GM18505 (cell line): ENCODE results near the gene DNTT.

Source experiments
- ATAC-seq: cut with Tn5 transposase; IDR thresholded peaks from one replicate; pipeline ENCODE4 v1.9.1; 2021; ENCODE audit not compliant: unreplicated experiment
- POLR2A ChIP-seq: IDR thresholded peaks from 4 replicates; pipeline ENCODE4 v1.6.1; 2011; ENCODE audit warnings: borderline replicate concordance; ENCODE audit not compliant: insufficient read depth, insufficient read length; ENCODE audit errors: extremely low read depth

Gene DNTT

GRCh38 chr10:96270571-96270970 is 33.7 kb upstream of the DNTT start:
- ATAC-seq: no peak
- TF ChIP-seq POLR2A: no peak

GRCh38 chr10:96271016-96271815 is 33.0 kb upstream of the DNTT start, which contains the start of gene BLNK:
TSS of gene BLNK (minus strand) at chr10:96271569. CDS start at chr10:96271398, 171 bp downstream.
- TF ChIP-seq POLR2A: peak; percentile 98
- ATAC-seq: peak; percentile 64

GRCh38 chr10:96272316-96273280 is 31.6 kb upstream of the DNTT start:
- peak; percentile 1 for ATAC-seq
- peak; percentile 36 for TF ChIP-seq POLR2A

GRCh38 chr10:96275685-96276418 is 28.4 kb upstream of the DNTT start:
- no peak for ATAC-seq
- no peak for TF ChIP-seq POLR2A

GRCh38 chr10:96276426-96276825 is 27.8 kb upstream of the DNTT start:
- no peak for ATAC-seq
- no peak for TF ChIP-seq POLR2A

GRCh38 chr10:96276831-96277230 is 27.4 kb upstream of the DNTT start:
- no peak for TF ChIP-seq POLR2A
- no peak for ATAC-seq

GRCh38 chr10:96279191-96279641 is 25.0 kb upstream of the DNTT start:
- ATAC-seq: no peak
- no peak for TF ChIP-seq POLR2A

GRCh38 chr10:96280859-96281258 is 23.4 kb upstream of the DNTT start:
- ATAC-seq: no peak

GRCh38 chr10:96281444-96282029 is 22.7 kb upstream of the DNTT start:
- TF ChIP-seq POLR2A: no peak

More at GRCh38 chr10:96280859-96281258, 23.4 kb upstream of the DNTT start:
- TF ChIP-seq POLR2A: no peak

GRCh38 chr10:96283351-96283750 is 20.9 kb upstream of the DNTT start:
- no peak for TF ChIP-seq POLR2A
- ATAC-seq: no peak

More at GRCh38 chr10:96281444-96282029, 22.7 kb upstream of the DNTT start:
- no peak for ATAC-seq

- ATAC-seq: no peak
- no peak for TF ChIP-seq POLR2A
These were observed 20.5 kb upstream of the DNTT start for GRCh38 chr10:96283756-96284155.

GRCh38 chr10:96285331-96285752 is 18.9 kb upstream of the DNTT start:
- no peak for TF ChIP-seq POLR2A
- ATAC-seq: no peak

- ATAC-seq: peak; percentile 56
- no peak for TF ChIP-seq POLR2A
These were observed 16.7 kb upstream of the DNTT start for GRCh38 chr10:96287392-96288105.
